ENCODE data around the gene LPAR5.
A peak's percentile ranks its signal among the peaks of the same experiment; 100 is the strongest.

LPAR5 gene

GRCh38 chr12:6635375-6635855 is 344 bp downstream of the LPAR5 start:
- peak; percentile 45 for DNase-seq

- peak; percentile 44 for DNase-seq
Observed at GRCh38 chr12:6632026-6632983, 3.5 kb downstream of the LPAR5 start.

DNA sequence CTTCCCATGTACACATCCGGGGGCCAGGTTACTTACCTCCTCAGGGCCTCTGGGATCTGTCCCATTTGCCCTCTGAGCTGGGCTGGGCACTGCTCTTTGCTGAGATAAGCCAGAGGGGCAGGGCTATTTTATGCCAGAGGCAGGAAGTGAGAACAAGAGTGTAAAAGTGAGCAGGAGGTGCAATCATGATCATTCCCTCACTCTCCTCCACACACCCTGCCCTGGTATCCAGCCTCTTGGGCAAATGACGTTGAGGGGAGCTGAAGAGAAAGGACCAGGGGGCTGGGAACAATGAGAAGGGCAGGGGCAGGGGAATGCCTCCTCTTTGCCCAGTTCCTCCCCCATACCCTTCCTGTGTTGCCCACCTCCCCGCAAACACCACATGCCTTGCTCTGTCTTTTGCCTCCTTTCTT is 4.2 kb downstream of the LPAR5 start:
- DNase-seq: no peak

- no peak for DNase-seq
Observed at GRCh38 chr12:6630736-6631135, 5.0 kb downstream of the LPAR5 start.

GRCh38 chr12:6627616-6628015 is 8.1 kb downstream of the LPAR5 start:
- no peak for DNase-seq

- no peak for DNase-seq
Observed at GRCh38 chr12:6626654-6627283, 9.0 kb downstream of the LPAR5 start.

DNA sequence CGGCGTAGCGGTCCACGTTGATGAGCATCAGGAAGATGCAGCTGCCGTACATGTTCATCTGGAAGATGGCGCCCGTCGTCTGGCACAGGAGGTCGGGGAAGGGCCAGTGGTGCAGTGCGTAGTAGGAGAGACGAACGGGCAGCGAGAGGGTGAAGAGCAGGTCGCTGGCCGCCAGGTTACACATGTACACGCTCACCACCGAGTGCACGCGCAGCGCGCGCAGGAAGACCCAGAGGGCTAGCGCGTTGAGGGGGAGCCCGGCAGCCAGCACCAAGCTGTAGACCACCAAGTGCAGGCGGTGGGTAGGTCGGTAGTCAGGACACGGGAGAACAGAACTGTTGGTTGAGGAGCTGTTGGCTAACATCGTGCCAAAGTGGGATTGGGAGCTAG is 14.9 kb downstream of the LPAR5 start:
- DNase-seq: no peak

DNA sequence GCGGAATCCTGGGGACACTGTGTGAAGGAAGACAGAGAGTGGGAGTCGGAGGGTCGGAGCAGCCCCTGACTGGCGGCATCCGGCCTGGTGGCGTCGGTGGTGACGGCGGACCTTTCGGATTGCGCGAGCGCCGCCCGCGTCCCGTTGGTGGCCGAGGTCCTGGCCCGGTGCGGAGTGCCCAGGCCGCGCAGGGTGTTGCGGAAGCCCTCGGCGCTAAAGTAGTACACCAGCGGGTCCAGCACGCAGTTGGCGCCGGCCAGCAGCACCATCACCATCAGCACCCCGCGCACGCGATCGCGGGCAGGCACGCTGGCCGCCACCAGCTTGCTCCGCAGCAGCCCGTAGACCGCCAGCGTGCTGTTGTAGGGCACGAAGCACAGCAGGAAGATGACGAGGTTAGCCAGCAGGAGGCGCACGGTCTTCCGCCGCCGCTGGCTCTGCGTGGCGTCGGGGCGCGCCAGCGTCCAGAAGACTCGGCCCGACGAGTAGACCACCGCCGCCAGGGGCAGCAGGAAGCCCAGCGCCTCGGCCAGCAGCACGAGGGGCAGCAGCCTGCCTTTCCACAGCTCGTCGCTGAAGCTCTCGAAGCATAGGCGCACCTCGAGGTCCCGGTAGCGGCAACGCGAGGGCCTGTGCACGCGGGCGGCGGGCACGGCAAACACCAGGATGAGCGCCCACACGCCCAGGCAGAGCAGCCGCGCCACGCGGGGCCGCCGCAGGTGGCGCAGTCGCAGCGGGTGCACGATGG is 15.4 kb downstream of the LPAR5 start:
- DNase-seq: peak; percentile 65

- no peak for DNase-seq
Observed at GRCh38 chr12:6618483-6619225, 17.1 kb downstream of the LPAR5 start.

- DNase-seq: no peak
Observed at GRCh38 chr12:6615802-6616201, 20.0 kb downstream of the LPAR5 start.

GRCh38 chr12:6614513-6615172 is 21.1 kb downstream of the LPAR5 start:
- no peak for DNase-seq

- peak; percentile 95 for DNase-seq
Observed at GRCh38 chr12:6613776-6614512, 21.8 kb downstream of the LPAR5 start.

DNA sequence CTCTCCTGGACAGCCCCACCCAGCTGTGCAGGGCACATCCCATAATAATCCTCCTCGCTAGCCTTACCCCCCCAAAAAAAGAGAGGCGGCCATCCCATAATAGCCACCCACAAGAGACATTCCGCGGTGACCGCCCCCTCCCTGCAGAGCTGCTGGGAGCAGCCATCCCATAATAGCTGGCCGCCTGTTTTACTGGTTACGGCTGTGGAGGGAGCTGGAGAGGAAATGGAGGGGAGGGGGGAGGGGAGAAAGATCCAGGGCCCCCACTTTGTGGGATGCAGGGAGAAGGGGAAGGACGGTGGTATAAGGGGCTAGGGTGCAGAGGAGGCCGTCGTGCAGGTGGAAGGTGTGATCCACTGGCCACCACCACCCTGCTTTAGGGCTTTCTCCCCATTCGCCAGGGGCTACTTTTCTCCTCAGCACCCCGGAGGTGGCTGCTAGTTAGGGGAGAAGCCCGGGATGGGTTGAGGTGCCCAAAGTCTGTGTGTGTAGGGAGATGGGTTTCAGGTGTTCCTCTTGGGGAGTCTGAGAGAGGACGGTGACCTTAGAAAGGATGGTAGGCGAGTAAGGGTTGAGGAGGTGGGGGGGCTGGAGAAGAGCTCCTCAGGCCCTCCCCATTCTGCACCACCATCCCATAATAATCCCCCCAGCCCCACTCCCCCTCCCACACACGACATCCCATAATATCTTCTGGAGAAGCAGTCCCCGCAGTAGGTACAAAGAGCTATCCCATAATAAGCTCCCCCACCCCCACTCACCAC is 22.6 kb downstream of the LPAR5 start:
- DNase-seq: peak; percentile 77

GRCh38 chr12:6612652-6613014 is 23.1 kb downstream of the LPAR5 start:
- no peak for DNase-seq

DNA sequence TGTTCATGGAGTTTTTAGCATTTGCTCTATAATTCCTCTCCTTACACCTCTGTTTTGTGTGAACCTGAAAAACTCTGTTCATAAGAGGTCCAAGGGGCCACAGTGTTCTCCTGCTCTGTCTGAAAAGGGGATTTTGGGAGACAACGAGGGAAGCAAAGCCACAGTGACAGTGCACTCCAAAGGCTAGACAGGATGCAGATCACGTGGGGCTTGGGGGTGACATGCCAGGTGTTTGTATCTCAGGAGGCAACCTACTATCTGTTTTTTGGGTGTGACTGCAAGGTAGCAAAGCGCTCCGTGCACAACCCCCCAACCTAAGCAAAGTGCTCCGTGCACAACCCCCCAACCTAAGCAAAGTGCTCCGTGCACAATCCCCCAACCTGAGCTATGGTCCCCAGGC is 23.5 kb downstream of the LPAR5 start:
- no peak for DNase-seq

GRCh38 chr12:6608592-6609281 is 27.0 kb downstream of the LPAR5 start:
- DNase-seq: no peak

- peak; percentile 49 for DNase-seq
Observed at GRCh38 chr12:6607751-6608591, 27.8 kb downstream of the LPAR5 start.

- peak; percentile 37 for DNase-seq
Observed at GRCh38 chr12:6606331-6607131, 29.2 kb downstream of the LPAR5 start.

Measured in fibroblast of upper back skin (primary cell).